ENCODE data around the gene DSG3. TPM values are rescaled to one million over a fixed set of nuclear protein-coding genes. Genes with fewer than 3 reads are reported as not detected.
A peak's percentile ranks its signal among the peaks of the same experiment; 100 is the strongest.

The DSG3 gene
- total and polyA plus RNA-seq, 2 of the 13 experiments (the other 11 are each of a cell fraction or from before 2014, with no cell fraction given), result not detected

GRCh38 chr18:31498574-31499524, 51.3 kb downstream of the DSG3 start:
- ATAC-seq (no peak), FAIRE-seq (no peak), DNase-seq (ENCODE audit: low spot score) (no peak)
- peak overlapping the region; percentile 94 to 100 (median 99) for H3K4me3 ChIP-seq (replicated peaks in 1 of 3; ENCODE audit: insufficient read depth in 1 of 3, low read depth in 2 of 3, low read length in 3 of 3)
- peak overlapping the region; percentile 94 for H3K4me2 ChIP-seq (ENCODE audit: low read depth, low read length)
- POLR2A ChIA-PET, result interaction anchor here (1.6 to 2.5 kb wide), 2 partner anchors 11 to 14 kb away, joined by 10 read pairs; no protein-coding TSS in a partner anchor
- intact Hi-C loops (cut with micrococcal nuclease; ENCODE audit: unreplicated experiment), result loop anchor here (5.0 kb wide), 3 partner anchors 53 to 397 kb away; partner anchors contain the start of gene DSC2
- H3K36me3 ChIP-seq (replicated peaks in 1 of 2; ENCODE audit: control insufficient read depth in 1 of 2, insufficient read depth in 2 of 2, low read length in 2 of 2), result no peaks in the 10 kb centered on the region
- TSS peak; percentile 64 for BruUV-seq (replicated peaks)
- H2AFZ ChIP-seq (ENCODE audit: low read length), result peak overlapping the region; percentile 35
- peaks cover 47% of the 10 kb centered on the region for H3K79me2 ChIP-seq (ENCODE audit: insufficient read depth, low read length)
- H3K9me3 ChIP-seq (ENCODE audit: low read length), result no peaks in the 10 kb centered on the region
- no peaks in the 10 kb centered on the region for H4K20me1 ChIP-seq (ENCODE audit: insufficient read depth, low read length)
- no peaks in the 10 kb centered on the region; a peak in 1 of 5 replicates for H3K27me3 ChIP-seq (ENCODE audit: control insufficient read depth in 1 of 2, insufficient read depth in 2 of 2, low read length in 2 of 2)
- in situ Hi-C loops (cut with HindIII; ENCODE audit: extremely low pct_ligation_motif_present, low pct_unique_long_range_greater_than_20kb), result no loop called here
- CTCF ChIA-PET (ENCODE audit: low intra/inter-chr PET ratio, low total read pairs), result no interaction called here
- WGBS (ENCODE audit: low lambda C conversion rate), result 4% methylated on average over 20 of the region's 22 CpGs
- H3K4me1 ChIP-seq (ENCODE audit: insufficient read depth, low read length), result peaks cover 27% of the 10 kb centered on the region
- H3K9ac ChIP-seq (ENCODE audit: insufficient read depth, low read depth, low read length), result peak overlapping the region; percentile 95
- peak overlapping the region; percentile 82 for H3K27ac ChIP-seq (ENCODE audit: extremely low read length, insufficient read depth, low read length)
- TF ChIP-seq KLF12 (CRISPR knock-in tag; IDR thresholded peaks at IDR 0.05; ENCODE audit: borderline replicate concordance) (no peak), ZNF235 (CRISPR knock-in tag; IDR thresholded peaks at IDR 0.05; ENCODE audit: borderline replicate concordance) (no peak), MBD4 (IDR thresholded peaks at IDR 0.05; ENCODE audit: borderline replicate concordance, low read length) (no peak), MLLT10 (CRISPR knock-in tag; IDR thresholded peaks at IDR 0.05) (no peak), PHF8 (CRISPR knock-in tag; IDR thresholded peaks at IDR 0.05) (no peak), ZNF317 (CRISPR knock-in tag; IDR thresholded peaks at IDR 0.05) (no peak), ATF3 (CRISPR knock-in tag; IDR thresholded peaks at IDR 0.05) (no peak), MLXIP (CRISPR knock-in tag; IDR thresholded peaks at IDR 0.05; ENCODE audit: borderline replicate concordance) (no peak), ZNF646 (CRISPR knock-in tag; IDR thresholded peaks at IDR 0.05) (0 out of 2 replicates have a peak, but pooled peaks have one; percentile 35), IRF1 (CRISPR knock-in tag; IDR thresholded peaks at IDR 0.05; ENCODE audit: low read depth) (no peak), ZNF263 (CRISPR knock-in tag; IDR thresholded peaks at IDR 0.05) (no peak), ZNF607 (CRISPR knock-in tag; IDR thresholded peaks at IDR 0.05; ENCODE audit: borderline replicate concordance) (no peak)
